ENCODE results near the gene EYA2.

GRCh38 chr20:47178851-47179250 is 284.2 kb downstream of the EYA2 start:
- TF ChIP-seq POLR2AphosphoS5 (IDR thresholded peaks at IDR 0.05; ENCODE audit: borderline replicate concordance, low read depth, low read length) (no peak), EZH2 (IDR thresholded peaks at IDR 0.05) (no peak)

Data from SK-N-MC (cell line).